GM23338 (cell line): ENCODE data around the gene NAPB. TPM values are rescaled to one million over a fixed set of nuclear protein-coding genes. Genes with fewer than 3 reads are reported as not detected.

Experiments used
- ATAC-seq: fragments of 200-7000 bp; cut with Tn5 transposase; 3 replicates; pipeline ENCODE4 v1.9.1; 2020
- DNase-seq: peaks from one replicate; pipeline ENCODE4 v3.0.0-alpha.2; 2015; ENCODE audit warnings: low spot score
- H2AFZ ChIP-seq: fragments of 200-600 bp; sonication (generic); 2 replicates; pipeline ENCODE4 v1.8.0; 2016; ENCODE audit warnings: antibody characterized with exemption, mild to moderate bottlenecking, moderate library complexity
- H3F3A ChIP-seq: fragments of 200-600 bp; sonication (generic); replicated peaks from 2 replicates; pipeline ENCODE4 v1.8.0; 2017; ENCODE audit warnings: antibody characterized with exemption, mixed run types, low read depth
- H3K27ac ChIP-seq: fragments of 200-600 bp; sonication (generic); 2 replicates; pipeline ENCODE4 v1.6.1; 2016; ENCODE audit warnings: low read depth
- H3K27me3 ChIP-seq: fragments of 200-600 bp; sonication (generic); 2 replicates; pipeline ENCODE4 v1.8.0; 2016; ENCODE audit warnings: mild to moderate bottlenecking, mixed run types, moderate library complexity; ENCODE audit not compliant: insufficient read depth
- H3K36me3 ChIP-seq: fragments of 200-600 bp; sonication (generic); 2 replicates; pipeline ENCODE4 v1.8.0; 2016; ENCODE audit warnings: mild to moderate bottlenecking; ENCODE audit not compliant: insufficient read depth
- H3K4me1 ChIP-seq: fragments of 200-600 bp; sonication (generic); 2 replicates; pipeline ENCODE4 v1.8.0; 2016; ENCODE audit warnings: mild to moderate bottlenecking, moderate library complexity; ENCODE audit not compliant: insufficient read depth
- H3K4me2 ChIP-seq: fragments of 200-600 bp; sonication (generic); 2 replicates; pipeline ENCODE4 v1.7.1; 2017; ENCODE audit warnings: mixed run types
- H3K4me3 ChIP-seq: fragments of 200-600 bp; sonication (generic); 2 replicates; pipeline ENCODE4 v1.6.1; 2016; ENCODE audit warnings: mixed run types
- H3K79me2 ChIP-seq: fragments of 200-600 bp; sonication (generic); replicated peaks from 2 replicates; pipeline ENCODE4 v1.8.0; 2017; ENCODE audit warnings: mild to moderate bottlenecking; ENCODE audit not compliant: insufficient read depth
- H3K9me2 ChIP-seq: fragments of 200-600 bp; sonication (generic); 2 replicates; pipeline ENCODE4 v1.8.0; 2017; ENCODE audit not compliant: insufficient read depth
- H4K20me1 ChIP-seq: fragments of 200-600 bp; sonication (generic); replicated peaks from 2 replicates; pipeline ENCODE4 v1.8.0; 2017; ENCODE audit warnings: mild to moderate bottlenecking; ENCODE audit not compliant: insufficient read depth
- H3K27ac Mint-ChIP-seq: 2 replicates; pipeline ENCODE4 v1.8.0; 2020; ENCODE audit warnings: inconsistent platforms, mild to moderate bottlenecking, moderate library complexity, mixed read lengths
- H3K27me3 Mint-ChIP-seq: 3 replicates; pipeline ENCODE4 v1.8.0; 2022; ENCODE audit warnings: low read depth, mild to moderate bottlenecking, moderate library complexity, mixed read lengths, inconsistent platforms; ENCODE audit not compliant: insufficient read depth, poor library complexity
- H3K36me3 Mint-ChIP-seq: 3 replicates; pipeline ENCODE4 v1.8.0; 2021; ENCODE audit warnings: low read depth, mild to moderate bottlenecking, inconsistent platforms, moderate library complexity, mixed read lengths
- H3K4me1 Mint-ChIP-seq: 3 replicates; pipeline ENCODE4 v1.8.0; 2020; ENCODE audit warnings: mild to moderate bottlenecking, inconsistent platforms, mixed read lengths
- H3K4me3 Mint-ChIP-seq: 3 replicates; pipeline ENCODE4 v1.8.0; 2021; ENCODE audit warnings: moderate library complexity, mild to moderate bottlenecking, inconsistent platforms, mixed read lengths
- H3K9me3 Mint-ChIP-seq: 3 replicates; pipeline ENCODE4 v1.8.0; 2020; ENCODE audit warnings: moderate library complexity, mild to moderate bottlenecking, inconsistent platforms, mixed read lengths
- CREB1 ChIP-seq: fragments of 250-450 bp; sonication (Bioruptor Pico); IDR thresholded peaks from 2 replicates; pipeline ENCODE4 v1.5.0; 2020; ENCODE audit warnings: low read depth, mild to moderate bottlenecking, moderate library complexity
- EZH2 ChIP-seq: fragments of 200-600 bp; sonication (generic); IDR thresholded peaks from one replicate; pipeline ENCODE4 v1.8.0; 2017; ENCODE audit warnings: antibody characterized with exemption, mild to moderate bottlenecking, low read depth; ENCODE audit not compliant: unreplicated experiment
- EZH2phosphoT487 ChIP-seq: fragments of 200-600 bp; sonication (generic); IDR thresholded peaks from one replicate; pipeline ENCODE4 v1.8.1; 2018; ENCODE audit warnings: antibody characterized with exemption; ENCODE audit not compliant: unreplicated experiment
- JUNB ChIP-seq: IDR thresholded peaks from one replicate; pipeline ENCODE4 v1.6.1; 2016; ENCODE audit warnings: antibody characterized with exemption; ENCODE audit not compliant: unreplicated experiment
- POLR2AphosphoS5 ChIP-seq: IDR thresholded peaks from 2 replicates; pipeline ENCODE4 v1.6.1; 2016; ENCODE audit warnings: antibody characterized with exemption, low read depth
- ZNF114 ChIP-seq: fragments of 250-450 bp; sonication (Bioruptor Pico); IDR thresholded peaks from 2 replicates; pipeline ENCODE4 v1.5.0; 2020; ENCODE audit warnings: mild to moderate bottlenecking, moderate library complexity
- polyA plus RNA-seq: library from polyadenylated mRNA; unstranded; fragments of >200 nt; fragmentation: Nextera tagmentation; extraction: Ambion mirVana; gene quantifications from 2 replicates; pipeline ENCODE4 v1.2.1, GENCODE V29; 2016
- total RNA-seq: library from RNA; depleted of rRNA; stranded (reverse); fragments of >200 nt; shearing (Covaris generic); gene quantifications from 2 replicates; pipeline ENCODE4 v1.2.3, GENCODE V29; 2014
- TF ChIP-seq, protein P1 (sequence below): IDR thresholded peaks from 2 replicates; pipeline ENCODE4 v1.6.1; 2016; ENCODE audit warnings: antibody characterized with exemption
- TF ChIP-seq, protein P2 (sequence below), 2 experiments: fragments of 200-600 bp in 1 of 2; sonication (generic) in 1 of 2; conservative IDR thresholded peaks; 2 replicates each; pipeline versions ENCODE4 v1.5.1 to v1.6.1; 2016 to 2017; ENCODE audit warnings: antibody characterized with exemption in 2 of 2, low read depth in 2 of 2, mild to moderate bottlenecking in 2 of 2, moderate library complexity in 1 of 2

The NAPB gene
- total and polyA plus RNA-seq, 2 experiments from 2014 or later = 7.3 to 18.1 TPM

- H2AFZ ChIP-seq = peak overlapping the region; percentile 66; the same call in 1 of the 2 replicates
- H3K36me3 ChIP-seq = peaks cover 3% of the 10 kb centered on the region; the same call in 1 of the 2 replicates
- DNase-seq (peak; percentile 84), ATAC-seq (peak; percentile 22)
- H3K27ac Mint-ChIP-seq = peak overlapping the region; percentile 0
- peaks cover 22% of the 10 kb centered on the region for H4K20me1 ChIP-seq
- H3K79me2 ChIP-seq = peaks cover 32% of the 10 kb centered on the region
- no peak for TF ChIP-seq POLR2AphosphoS5
- peaks cover 16% of the 10 kb centered on the region; the same call in 2 of the 3 replicates for H3K36me3 Mint-ChIP-seq
- H3F3A ChIP-seq = peaks cover 9% of the 10 kb centered on the region; the same call in 1 of the 2 replicates
- H3K4me3 Mint-ChIP-seq = peak overlapping the region; percentile 78
- no peaks in the 10 kb centered on the region for H3K9me3 Mint-ChIP-seq
- no peaks in the 10 kb centered on the region for H3K27me3 ChIP-seq
- peaks cover 27% of the 10 kb centered on the region for H3K4me1 Mint-ChIP-seq
- peak overlapping the region; percentile 92 for H3K4me2 ChIP-seq
- H3K27ac ChIP-seq = no peak overlapping the region
- no peaks in the 10 kb centered on the region for H3K9me2 ChIP-seq
- H3K27me3 Mint-ChIP-seq = peaks cover 14% of the 10 kb centered on the region
- peaks cover 26% of the 10 kb centered on the region for H3K4me1 ChIP-seq
- peak overlapping the region; percentile 95 for H3K4me3 ChIP-seq
Measured at GRCh38 chr20:23350904-23351838, 70.1 kb downstream of the NAPB start.

DNA sequence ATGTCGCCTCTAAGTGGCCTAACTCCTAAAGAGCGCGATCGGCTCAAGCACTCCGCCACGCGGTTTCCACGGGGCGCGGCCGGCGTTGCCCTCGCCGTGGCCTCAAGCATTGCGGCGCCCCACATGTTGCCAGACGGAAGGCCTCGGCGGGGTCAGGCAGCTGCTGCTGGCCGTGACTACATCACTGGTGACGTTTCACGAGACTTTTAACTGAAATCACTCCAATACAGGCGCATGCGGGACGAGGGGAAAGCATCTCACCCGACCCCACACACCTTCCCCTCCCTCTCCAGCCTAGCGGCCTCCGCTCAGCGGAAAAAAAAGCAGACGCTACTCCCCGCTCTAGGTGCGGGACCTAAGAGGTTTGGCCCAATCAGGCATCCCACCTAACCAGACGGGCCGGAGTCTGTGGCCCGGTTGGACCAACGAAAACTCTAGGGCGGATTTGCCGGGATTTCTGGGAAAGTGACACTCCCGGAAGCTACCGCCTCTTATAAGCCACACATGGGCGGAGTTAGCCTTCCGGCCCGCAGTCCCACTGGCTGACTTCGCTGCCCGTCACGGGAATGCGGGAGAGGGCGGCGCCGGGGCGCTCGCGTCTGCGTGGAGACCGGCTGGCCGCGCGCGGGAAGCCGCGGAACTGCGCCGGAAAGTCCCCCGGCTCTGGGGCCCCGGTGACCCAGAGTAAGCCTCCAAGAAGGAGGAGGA is 70.9 kb downstream of the NAPB start, which contains the start of gene NXT1:
TSS of gene NXT1 (plus strand) at position 596 of the 708 bp plus-strand sequence. CDS start 3,251 bp downstream, outside the sequence.
- Mint-ChIP-seq H3K4me1 (peaks cover 22% of the 10 kb centered on the region), H3K36me3 (peaks cover 16% of the 10 kb centered on the region; the same call in 2 of the 3 replicates), H3K9me3 (no peaks in the 10 kb centered on the region), H3K4me3 (peak within 1 kb of the TSS; percentile 78), H3K27ac (peak within 1 kb of the TSS; percentile 98), H3K27me3 (peaks cover 14% of the 10 kb centered on the region)
- peak; percentile 92 for ATAC-seq
- Histone ChIP-seq H3K79me2 (peaks cover 32% of the 10 kb centered on the region), H3K36me3 (peaks cover 3% of the 10 kb centered on the region; the same call in 1 of the 2 replicates), H3K4me1 (peaks cover 20% of the 10 kb centered on the region), H4K20me1 (peaks cover 16% of the 10 kb centered on the region), H2AFZ (peak within 1 kb of the TSS; percentile 92), H3K4me3 (peak within 1 kb of the TSS; percentile 95), H3K4me2 (peak within 1 kb of the TSS; percentile 92), H3K27me3 (no peaks in the 10 kb centered on the region), H3K27ac (peak within 1 kb of the TSS; percentile 96), H3K9me2 (no peaks in the 10 kb centered on the region), H3F3A (peaks cover 3% of the 10 kb centered on the region; the same call in 1 of the 2 replicates)
- TF ChIP-seq POLR2AphosphoS5 = peak; percentile 75
- TF ChIP-seq CREB1 = peak; percentile 58
- TF ChIP-seq ZNF114 (CRISPR knock-in tag) = no peak
- DNase-seq = peak; percentile 99

DNA sequence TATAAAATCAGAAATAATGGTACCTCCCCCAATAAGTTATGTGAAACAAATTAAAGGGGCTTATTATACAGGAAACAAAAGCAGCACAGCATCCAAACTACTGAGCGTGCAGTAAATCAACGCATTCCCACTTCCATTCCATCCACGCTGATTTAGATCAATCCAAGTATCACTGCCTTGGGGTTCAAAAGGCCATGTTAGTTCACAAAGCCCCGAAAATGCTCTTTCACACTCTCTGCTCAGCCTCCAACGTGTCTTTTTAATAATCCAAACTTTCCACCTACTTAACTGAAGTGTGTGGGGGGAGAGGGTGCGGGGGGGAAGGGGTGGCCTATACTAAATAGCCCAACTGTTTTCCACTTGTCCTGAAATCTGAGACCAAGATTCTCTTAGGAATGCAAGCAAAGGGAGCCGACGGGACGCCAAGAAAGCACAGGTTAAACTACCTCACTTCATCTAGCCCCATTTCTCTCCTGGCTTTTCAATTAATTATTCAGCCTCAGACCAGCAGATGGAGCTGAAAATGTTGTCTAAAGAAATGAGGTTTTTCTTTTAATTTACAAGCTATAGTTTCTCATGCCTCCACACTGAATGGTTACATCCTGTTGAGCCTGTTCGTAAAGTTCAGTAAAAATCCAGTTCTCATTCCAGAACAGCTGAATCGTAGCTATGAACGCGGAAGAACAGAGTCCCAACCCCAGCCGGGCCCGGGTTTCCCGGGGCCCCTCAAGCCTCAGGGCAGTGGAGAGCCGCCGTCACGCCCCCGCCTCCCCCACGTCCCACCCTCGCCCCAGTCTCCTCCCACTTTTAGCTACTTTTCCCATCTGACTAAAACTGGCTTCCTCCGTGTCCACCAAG is 71.7 kb downstream of the NAPB start:
- Histone ChIP-seq H3K4me3 (peak overlapping the region; percentile 95), H4K20me1 (peaks cover 15% of the 10 kb centered on the region; the same call in 1 of the 2 replicates), H3K79me2 (peaks cover 32% of the 10 kb centered on the region), H3K9me2 (no peaks in the 10 kb centered on the region), H3K4me1 (peaks cover 20% of the 10 kb centered on the region), H3K36me3 (peaks cover 1% of the 10 kb centered on the region; the same call in 1 of the 2 replicates), H3F3A (peaks cover 3% of the 10 kb centered on the region; the same call in 1 of the 2 replicates), H3K27ac (peak overlapping the region; percentile 96), H2AFZ (peak overlapping the region; percentile 92), H3K4me2 (peak overlapping the region; percentile 77), H3K27me3 (no peaks in the 10 kb centered on the region)
- H3K27me3 Mint-ChIP-seq = peaks cover 14% of the 10 kb centered on the region
- peaks cover 9% of the 10 kb centered on the region; the same call in 2 of the 3 replicates for H3K36me3 Mint-ChIP-seq
- DNase-seq (peak; percentile 79), ATAC-seq (peak; percentile 58)
- H3K9me3 Mint-ChIP-seq = no peaks in the 10 kb centered on the region
- peaks cover 22% of the 10 kb centered on the region for H3K4me1 Mint-ChIP-seq
- TF ChIP-seq EZH2 = no peak
- TF ChIP-seq JUNB = no peak
- no peak for TF ChIP-seq EZH2phosphoT487
- TF ChIP-seq, protein P1, sequence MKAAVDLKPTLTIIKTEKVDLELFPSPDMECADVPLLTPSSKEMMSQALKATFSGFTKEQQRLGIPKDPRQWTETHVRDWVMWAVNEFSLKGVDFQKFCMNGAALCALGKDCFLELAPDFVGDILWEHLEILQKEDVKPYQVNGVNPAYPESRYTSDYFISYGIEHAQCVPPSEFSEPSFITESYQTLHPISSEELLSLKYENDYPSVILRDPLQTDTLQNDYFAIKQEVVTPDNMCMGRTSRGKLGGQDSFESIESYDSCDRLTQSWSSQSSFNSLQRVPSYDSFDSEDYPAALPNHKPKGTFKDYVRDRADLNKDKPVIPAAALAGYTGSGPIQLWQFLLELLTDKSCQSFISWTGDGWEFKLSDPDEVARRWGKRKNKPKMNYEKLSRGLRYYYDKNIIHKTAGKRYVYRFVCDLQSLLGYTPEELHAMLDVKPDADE = 0 out of 2 replicates have a peak, but pooled peaks have one; percentile 6
- TF ChIP-seq, protein P2, sequence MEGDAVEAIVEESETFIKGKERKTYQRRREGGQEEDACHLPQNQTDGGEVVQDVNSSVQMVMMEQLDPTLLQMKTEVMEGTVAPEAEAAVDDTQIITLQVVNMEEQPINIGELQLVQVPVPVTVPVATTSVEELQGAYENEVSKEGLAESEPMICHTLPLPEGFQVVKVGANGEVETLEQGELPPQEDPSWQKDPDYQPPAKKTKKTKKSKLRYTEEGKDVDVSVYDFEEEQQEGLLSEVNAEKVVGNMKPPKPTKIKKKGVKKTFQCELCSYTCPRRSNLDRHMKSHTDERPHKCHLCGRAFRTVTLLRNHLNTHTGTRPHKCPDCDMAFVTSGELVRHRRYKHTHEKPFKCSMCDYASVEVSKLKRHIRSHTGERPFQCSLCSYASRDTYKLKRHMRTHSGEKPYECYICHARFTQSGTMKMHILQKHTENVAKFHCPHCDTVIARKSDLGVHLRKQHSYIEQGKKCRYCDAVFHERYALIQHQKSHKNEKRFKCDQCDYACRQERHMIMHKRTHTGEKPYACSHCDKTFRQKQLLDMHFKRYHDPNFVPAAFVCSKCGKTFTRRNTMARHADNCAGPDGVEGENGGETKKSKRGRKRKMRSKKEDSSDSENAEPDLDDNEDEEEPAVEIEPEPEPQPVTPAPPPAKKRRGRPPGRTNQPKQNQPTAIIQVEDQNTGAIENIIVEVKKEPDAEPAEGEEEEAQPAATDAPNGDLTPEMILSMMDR (conservative IDR thresholded peaks at IDR 0.05; ENCODE audit: low read depth in 2 of 2) = peak in 1 of 2 experiments; percentile 46; a peak in 3 of 4 replicates
- peak overlapping the region; percentile 98 for H3K27ac Mint-ChIP-seq
- peak overlapping the region; percentile 78 for H3K4me3 Mint-ChIP-seq
